Measurements from ENCODE around the gene HIVEP3. TPM values are rescaled to one million over a fixed set of nuclear protein-coding genes. Genes with fewer than 3 reads are reported as not detected.
A peak's percentile ranks its signal among the peaks of the same experiment; 100 is the strongest.

Gene HIVEP3
- total RNA-seq: 10 to 100 TPM; 10.5 to 11.1 TPM
- polyA plus RNA-seq: 10 to 100 TPM in 1 of 2 donors, 1 to 10 TPM in 1; 8.2 to 12.8 TPM

DNA sequence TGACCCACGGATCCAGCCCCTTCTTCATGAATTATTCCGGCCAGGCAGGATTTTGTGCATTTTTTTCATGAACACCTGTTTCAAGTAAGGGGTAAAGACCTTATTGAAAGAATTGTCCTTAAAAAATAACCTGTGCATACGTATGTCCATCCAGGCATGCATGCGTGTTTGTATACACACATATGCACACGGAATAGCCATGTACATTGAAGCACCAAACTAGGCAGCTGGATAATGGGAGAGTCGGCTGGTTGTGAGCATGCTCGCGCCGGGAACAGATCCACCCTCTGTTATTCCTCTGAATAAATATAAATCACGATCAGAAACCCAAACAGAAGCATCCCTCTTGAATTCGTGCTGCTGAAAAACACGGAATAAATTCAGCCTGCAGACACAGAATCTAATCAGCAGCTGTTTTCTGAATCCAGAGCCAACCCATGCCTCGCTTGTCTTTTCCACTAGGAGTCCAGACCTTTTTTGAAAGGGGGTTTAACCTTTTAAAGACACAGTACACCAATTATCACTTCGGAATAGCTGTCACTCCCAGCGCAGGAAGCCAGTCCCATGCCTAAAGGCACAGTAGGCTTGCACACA is at the start of gene HIVEP3:
TSS of gene HIVEP3 (minus strand) at position 473 of the 594 bp plus-strand sequence.
- H3K27me3 ChIP-seq (ENCODE audit: insufficient read depth, low read length): no peaks in the 10 kb centered on the region
- Mint-ChIP-seq H3K27ac (peak within 1 kb of the TSS; percentile 93 to 100 (median 98)), H3K9me3 (no peaks in the 10 kb centered on the region), H3K4me3 (peak within 1 kb of the TSS; percentile 92 to 98 (median 95)), H3K36me3 (peaks cover 0 to 5% of the 10 kb centered on the region in 2 donors), H3K4me1 (peaks cover 56 to 75% (median 66%) of the 10 kb centered on the region in 4 donors), H3K27me3 (no peaks in the 10 kb centered on the region)
- H3K36me3 ChIP-seq (ENCODE audit: insufficient read depth, low read length): no peaks in the 10 kb centered on the region
- H3K4me1 ChIP-seq (ENCODE audit: insufficient read depth, low read length): peaks cover 69% of the 10 kb centered on the region
- ChIA-PET POLR2A (ENCODE audit: partially characterized antibody) (interaction anchor here (1.0 to 13.9 kb wide), 9 partner anchors 9 to 345 kb away, joined by 3 to 221 read pairs (median 7); no protein-coding TSS in a partner anchor), CTCF (ENCODE audit: partially characterized antibody) (interaction anchor here (0.7 to 6.1 kb wide), 4 partner anchors 16 to 253 kb away, joined by 3 to 84 read pairs (median 4); no protein-coding TSS in a partner anchor)
- no peaks in the 10 kb centered on the region for H3K9me3 ChIP-seq (ENCODE audit: control insufficient read depth in 1 of 2, low read length in 2 of 2)
- no peak for DNase-seq
- peak within 1 kb of the TSS; percentile 45 to 68 for H3K4me3 ChIP-seq (ENCODE audit: low read length in 2 of 2)
- peak within 1 kb of the TSS; percentile 65 for H3K27ac ChIP-seq (ENCODE audit: low read depth, low read length)
- intact Hi-C loops (cut with micrococcal nuclease): loop anchor here (10.0 kb wide), 1 partner anchor 416 kb away; the partner anchor contains the start of gene FOXJ3

DNA sequence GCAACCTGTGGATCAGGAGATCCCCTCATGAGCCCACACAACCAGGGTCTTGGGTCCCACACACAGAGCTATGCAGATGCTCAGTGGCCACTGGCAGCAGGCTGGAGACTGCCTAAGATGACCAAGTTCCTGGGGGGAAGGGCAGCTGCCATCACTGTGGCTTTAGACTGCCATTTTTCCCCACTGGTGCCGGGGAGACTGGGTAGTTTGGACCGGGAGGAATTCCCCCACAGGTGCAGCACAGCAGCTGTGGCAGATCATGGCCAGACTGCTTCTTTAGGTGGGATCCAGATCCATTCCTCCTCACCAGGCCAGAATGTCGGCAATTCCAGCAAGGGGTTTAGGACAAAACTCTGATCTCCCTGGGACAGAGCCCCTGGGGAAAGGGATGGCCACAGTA is 45.7 kb upstream of the HIVEP3 start:
- H3K27ac ChIP-seq (ENCODE audit: low read depth, low read length): no peak overlapping the region
- Mint-ChIP-seq H3K27me3 (no peaks in the 10 kb centered on the region), H3K27ac (no peak overlapping the region), H3K4me1 (peaks cover 0 to 14% (median 8%) of the 10 kb centered on the region in 4 donors), H3K36me3 (peaks cover 2 to 15% of the 10 kb centered on the region in 2 donors), H3K9me3 (peaks cover 4 to 19% (median 9%) of the 10 kb centered on the region in 8 donors), H3K4me3 (no peak overlapping the region)
- H3K4me3 ChIP-seq (ENCODE audit: low read length in 2 of 2): no peak overlapping the region
- H3K4me1 ChIP-seq (ENCODE audit: insufficient read depth, low read length): no peaks in the 10 kb centered on the region
- no peak for DNase-seq
- no peaks in the 10 kb centered on the region for H3K36me3 ChIP-seq (ENCODE audit: insufficient read depth, low read length)
- POLR2A ChIA-PET (ENCODE audit: partially characterized antibody): no interaction called here
- H3K27me3 ChIP-seq (ENCODE audit: insufficient read depth, low read length): no peaks in the 10 kb centered on the region
- H3K9me3 ChIP-seq (ENCODE audit: control insufficient read depth in 1 of 2, low read length in 2 of 2): no peaks in the 10 kb centered on the region
- CTCF ChIA-PET (ENCODE audit: partially characterized antibody): interaction anchor here (0.6 kb wide), 1 partner anchor 76 kb away, joined by 3 read pairs; no protein-coding TSS in a partner anchor
- intact Hi-C loops (cut with micrococcal nuclease): no loop called here

DNA sequence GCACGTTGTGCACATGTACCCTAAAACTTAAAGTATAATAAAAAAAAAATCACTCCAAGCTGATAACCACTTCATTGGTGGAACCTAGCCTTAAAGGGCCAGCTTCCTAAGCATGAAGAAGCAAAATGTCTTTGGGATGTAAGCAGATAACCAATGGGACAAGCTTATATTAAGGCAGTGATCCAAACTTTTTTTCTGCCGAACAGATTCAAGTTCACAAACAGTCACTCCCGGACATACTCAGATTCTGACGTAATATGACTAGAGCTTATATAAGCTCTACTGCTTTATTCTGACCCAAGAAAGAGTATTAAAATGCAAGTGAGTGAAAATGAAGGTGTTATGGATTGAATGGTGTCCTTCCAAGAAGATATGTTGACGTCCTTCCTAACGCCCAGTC is 44.9 kb upstream of the HIVEP3 start:
- Mint-ChIP-seq H3K27ac (no peak overlapping the region), H3K4me3 (no peak overlapping the region), H3K36me3 (peaks cover 2 to 15% of the 10 kb centered on the region in 2 donors), H3K4me1 (peaks cover 0 to 14% (median 8%) of the 10 kb centered on the region in 4 donors), H3K27me3 (no peaks in the 10 kb centered on the region), H3K9me3 (peaks cover 4 to 18% (median 8%) of the 10 kb centered on the region in 8 donors)
- Histone ChIP-seq H3K4me3 (ENCODE audit: low read length in 2 of 2) (no peak overlapping the region), H3K36me3 (ENCODE audit: insufficient read depth, low read length) (no peaks in the 10 kb centered on the region), H3K9me3 (ENCODE audit: control insufficient read depth in 1 of 2, low read length in 2 of 2) (no peaks in the 10 kb centered on the region), H3K27ac (ENCODE audit: low read depth, low read length) (no peak overlapping the region), H3K4me1 (ENCODE audit: insufficient read depth, low read length) (no peaks in the 10 kb centered on the region), H3K27me3 (ENCODE audit: insufficient read depth, low read length) (no peaks in the 10 kb centered on the region)
- CTCF ChIA-PET (ENCODE audit: partially characterized antibody): no interaction called here
- intact Hi-C loops (cut with micrococcal nuclease): no loop called here
- POLR2A ChIA-PET (ENCODE audit: partially characterized antibody): no interaction called here
- DNase-seq: no peak

DNA sequence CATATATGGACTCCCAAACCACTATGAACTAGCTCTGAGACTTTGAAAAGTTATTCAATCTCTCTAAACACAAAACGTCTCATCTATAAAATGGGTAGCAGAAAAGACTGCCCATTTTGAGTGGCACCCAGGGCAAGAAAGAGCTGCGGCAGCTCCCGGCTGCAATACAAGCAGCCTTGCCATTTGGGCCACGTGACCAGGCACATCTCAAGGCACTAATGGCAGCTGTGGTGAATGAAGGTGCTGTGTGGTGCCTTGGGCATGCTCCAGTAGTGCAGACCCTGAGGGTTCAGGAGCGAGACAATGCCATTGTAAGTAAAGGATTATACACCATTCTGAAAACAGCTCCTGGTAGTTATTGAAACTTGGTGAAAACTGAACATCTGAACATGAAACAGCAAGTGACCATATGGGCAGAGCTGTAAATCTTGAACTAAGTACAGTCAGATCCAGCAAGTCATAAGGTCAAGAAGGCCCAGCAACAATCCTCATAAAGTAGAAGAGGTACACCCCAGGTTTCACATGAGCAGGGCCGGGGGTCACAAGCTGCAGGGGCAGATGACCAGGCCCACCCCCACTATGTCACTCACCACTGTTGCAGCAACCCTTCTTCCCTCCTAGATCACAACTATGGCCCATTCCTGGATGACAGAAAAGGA is 39.4 kb upstream of the HIVEP3 start:
- H3K4me1 ChIP-seq (ENCODE audit: insufficient read depth, low read length): peaks cover 8% of the 10 kb centered on the region
- no peaks in the 10 kb centered on the region for H3K27me3 Mint-ChIP-seq
- no peaks in the 10 kb centered on the region for H3K36me3 ChIP-seq (ENCODE audit: insufficient read depth, low read length)
- no peak overlapping the region for H3K27ac Mint-ChIP-seq
- no peak overlapping the region for H3K27ac ChIP-seq (ENCODE audit: low read depth, low read length)
- H3K4me3 Mint-ChIP-seq: no peak overlapping the region
- CTCF ChIA-PET (ENCODE audit: partially characterized antibody): interaction anchor here (1.1 to 1.4 kb wide), 3 partner anchors 42 to 77 kb away, joined by 3 to 4 read pairs (median 3); no protein-coding TSS in a partner anchor
- no peak overlapping the region for H3K4me3 ChIP-seq (ENCODE audit: low read length in 2 of 2)
- no peaks in the 10 kb centered on the region for H3K36me3 Mint-ChIP-seq
- H3K9me3 Mint-ChIP-seq: peaks cover 0 to 2% (median 0%) of the 10 kb centered on the region in 8 donors
- DNase-seq: no peak
- intact Hi-C loops (cut with micrococcal nuclease): no loop called here
- H3K9me3 ChIP-seq (ENCODE audit: control insufficient read depth in 1 of 2, low read length in 2 of 2): no peaks in the 10 kb centered on the region
- POLR2A ChIA-PET (ENCODE audit: partially characterized antibody): interaction anchor here (0.6 to 1.3 kb wide), 2 partner anchors 38 to 52 kb away, joined by 3 to 5 read pairs; no protein-coding TSS in a partner anchor
- no peaks in the 10 kb centered on the region for H3K27me3 ChIP-seq (ENCODE audit: insufficient read depth, low read length)
- H3K4me1 Mint-ChIP-seq: peaks cover 7 to 27% (median 18%) of the 10 kb centered on the region in 4 donors

DNA sequence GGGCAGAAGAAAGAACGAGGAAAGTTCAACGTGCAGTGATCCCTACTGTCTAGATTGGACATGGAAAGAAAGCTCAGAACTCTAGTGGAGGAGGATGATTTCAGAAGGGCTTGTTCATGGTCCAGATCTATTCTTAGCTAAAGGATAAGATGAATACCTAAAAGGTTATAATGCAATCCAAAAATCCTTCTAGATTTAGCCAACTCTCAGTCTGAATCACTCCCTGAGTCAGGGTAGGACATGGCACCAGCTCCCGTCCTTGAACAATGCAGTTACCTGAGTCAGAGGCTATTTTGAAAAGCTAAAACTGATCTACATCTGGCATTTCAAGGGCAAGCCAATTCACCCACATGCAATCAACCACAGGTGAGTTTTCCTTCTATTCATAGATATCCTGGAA is 38.8 kb upstream of the HIVEP3 start:
- H3K36me3 ChIP-seq (ENCODE audit: insufficient read depth, low read length): no peaks in the 10 kb centered on the region
- H3K4me3 Mint-ChIP-seq: no peak overlapping the region
- H3K27me3 ChIP-seq (ENCODE audit: insufficient read depth, low read length): no peaks in the 10 kb centered on the region
- no peaks in the 10 kb centered on the region for H3K9me3 ChIP-seq (ENCODE audit: control insufficient read depth in 1 of 2, low read length in 2 of 2)
- H3K4me3 ChIP-seq (ENCODE audit: low read length in 2 of 2): no peak overlapping the region
- H3K27me3 Mint-ChIP-seq: no peaks in the 10 kb centered on the region
- no peak for DNase-seq
- CTCF ChIA-PET (ENCODE audit: partially characterized antibody): interaction anchor here (1.1 to 1.4 kb wide), 3 partner anchors 42 to 77 kb away, joined by 3 to 4 read pairs (median 3); no protein-coding TSS in a partner anchor
- H3K9me3 Mint-ChIP-seq: peaks cover 0 to 2% (median 0%) of the 10 kb centered on the region in 8 donors
- POLR2A ChIA-PET (ENCODE audit: partially characterized antibody): interaction anchor here (0.6 to 1.3 kb wide), 2 partner anchors 38 to 51 kb away, joined by 3 to 5 read pairs; no protein-coding TSS in a partner anchor
- H3K4me1 Mint-ChIP-seq: peaks cover 7 to 27% (median 17%) of the 10 kb centered on the region in 4 donors
- intact Hi-C loops (cut with micrococcal nuclease): no loop called here
- no peaks in the 10 kb centered on the region for H3K36me3 Mint-ChIP-seq
- H3K27ac Mint-ChIP-seq: no peak overlapping the region
- H3K4me1 ChIP-seq (ENCODE audit: insufficient read depth, low read length): peaks cover 8% of the 10 kb centered on the region
- H3K27ac ChIP-seq (ENCODE audit: low read depth, low read length): no peak overlapping the region

GRCh38 chr1:41955461-41956159 is 36.9 kb upstream of the HIVEP3 start:
- Mint-ChIP-seq H3K27me3 (no peaks in the 10 kb centered on the region), H3K4me3 (no peak overlapping the region), H3K27ac (peak overlapping the region in 1 of 7 donors; percentile 19), H3K36me3 (peaks cover 0 to 13% of the 10 kb centered on the region in 2 donors), H3K4me1 (peaks cover 7 to 27% (median 21%) of the 10 kb centered on the region in 4 donors), H3K9me3 (peaks cover 0 to 14% (median 9%) of the 10 kb centered on the region in 8 donors)
- intact Hi-C loops (cut with micrococcal nuclease): no loop called here
- Histone ChIP-seq H3K9me3 (ENCODE audit: control insufficient read depth in 1 of 2, low read length in 2 of 2) (no peaks in the 10 kb centered on the region), H3K36me3 (ENCODE audit: insufficient read depth, low read length) (no peaks in the 10 kb centered on the region), H3K4me1 (ENCODE audit: insufficient read depth, low read length) (peaks cover 8% of the 10 kb centered on the region), H3K27me3 (ENCODE audit: insufficient read depth, low read length) (no peaks in the 10 kb centered on the region), H3K4me3 (ENCODE audit: low read length in 2 of 2) (no peak overlapping the region), H3K27ac (ENCODE audit: low read depth, low read length) (no peak overlapping the region)
- DNase-seq: no peak
- CTCF ChIA-PET (ENCODE audit: partially characterized antibody): no interaction called here
- POLR2A ChIA-PET (ENCODE audit: partially characterized antibody): interaction anchor here (1.0 kb wide), 1 partner anchor 79 kb away, joined by 3 read pairs; no protein-coding TSS in a partner anchor
